Measurements from ENCODE around the gene DNAJB8.

Gene DNAJB8

GRCh38 chr3:128424508-128425069 lies 42.1 kb downstream of the DNAJB8 start:
- DNase-seq, result no peak

- no peak for DNase-seq
Observed at GRCh38 chr3:128423525-128424147, 43.1 kb downstream of the DNAJB8 start.

- no peak for DNase-seq
Observed at GRCh38 chr3:128422762-128423524, 43.7 kb downstream of the DNAJB8 start.

- DNase-seq, result no peak
Observed at GRCh38 chr3:128421966-128422365, 44.7 kb downstream of the DNAJB8 start.

GRCh38 chr3:128421439-128421836 lies 45.3 kb downstream of the DNAJB8 start:
- no peak for DNase-seq

- no peak for DNase-seq
Observed at GRCh38 chr3:128420720-128421438, 45.8 kb downstream of the DNAJB8 start.

GRCh38 chr3:128420289-128420688 lies 46.4 kb downstream of the DNAJB8 start:
- no peak for DNase-seq

GRCh38 chr3:128419311-128419710 lies 47.4 kb downstream of the DNAJB8 start:
- DNase-seq, result no peak

- no peak for DNase-seq
Observed at GRCh38 chr3:128418900-128419299, 47.8 kb downstream of the DNAJB8 start.

- DNase-seq, result no peak
Observed at GRCh38 chr3:128416578-128417211, 50.0 kb downstream of the DNAJB8 start.

GRCh38 chr3:128415773-128416577 lies 50.7 kb downstream of the DNAJB8 start:
- DNase-seq, result no peak

- DNase-seq, result no peak
Observed at GRCh38 chr3:128415200-128415772, 51.4 kb downstream of the DNAJB8 start.

GRCh38 chr3:128413413-128414205 lies 53.1 kb downstream of the DNAJB8 start:
- no peak for DNase-seq

GRCh38 chr3:128413003-128413370 lies 53.7 kb downstream of the DNAJB8 start:
- DNase-seq, result no peak
